Measurements from ENCODE around the gene VSTM2B. TPM values are rescaled to one million over a fixed set of nuclear protein-coding genes. Genes with fewer than 3 reads are reported as not detected.

The VSTM2B gene
- not detected in 5 replicates for total RNA-seq (2022; extraction: Qiagen RNA extraction; ENCODE audit: low read depth)

GRCh38 chr19:29525901-29526729 lies at the start of gene VSTM2B:
VSTM2B (plus strand) TSS chr19:29525994; CDS start chr19:29526584, 590 bp downstream.

GRCh38 chr19:29605653-29606419 lies 80.0 kb downstream of the VSTM2B start, which contains the start of gene POP4:
POP4 (plus strand) TSS chr19:29606283; CDS start chr19:29606319, 36 bp downstream.

Other genes with a start within 250 kb of the VSTM2B start
- gene POP4, start 80.3 kb downstream of the VSTM2B start, total RNA-seq (2022; extraction: Qiagen RNA extraction; ENCODE audit: low read depth): 176 to 248 TPM (median 189 TPM) in 5 replicates
- 5.6 to 9.9 TPM (median 9.1 TPM) in 5 replicates for gene PLEKHF1, start 139.5 kb downstream of the VSTM2B start, total RNA-seq (2022; extraction: Qiagen RNA extraction; ENCODE audit: low read depth)
- gene C19orf12, start 189.3 kb downstream of the VSTM2B start, total RNA-seq (2022; extraction: Qiagen RNA extraction; ENCODE audit: low read depth): 35.3 to 51.5 TPM (median 47.6 TPM) in 5 replicates

All from A549 treated with ZK216348 at 1 μM for 4 hours (cell line).